ENCODE data around the gene PHC1. TPM values are rescaled to one million over a fixed set of nuclear protein-coding genes. Genes with fewer than 3 reads are reported as not detected.

The PHC1 gene
- total RNA-seq, 4 donors from 2014 or later: 22.7 to 52.0 (median 42.1) TPM

- no peak for TF ChIP-seq EP300 (IDR thresholded peaks at IDR 0.05)
- no peak for TF ChIP-seq POLR2AphosphoS5 (IDR thresholded peaks at IDR 0.05)
- no peak for TF ChIP-seq CTCF (IDR thresholded peaks at IDR 0.05)
- no peak for TF ChIP-seq POLR2A (IDR thresholded peaks at IDR 0.05)
- Histone ChIP-seq H3K4me1 (no peaks in the 10 kb centered on the region), H3K9me3 (no peaks in the 10 kb centered on the region), H3K27ac (no peak overlapping the region), H3K27me3 (no peaks in the 10 kb centered on the region), H3K4me3 (no peak overlapping the region), H3K36me3 (peaks cover 0 to 17% of the 10 kb centered on the region in 2 donors)
- ATAC-seq: no peak
- 91 to 92% methylated on average over 2 of the region's 2 CpGs for WGBS, 2 donors (ENCODE audit: low coverage in 1 of 2)
These were observed 45.9 kb downstream of the PHC1 start for GRCh38 chr12:8960176-8960575.

DNA sequence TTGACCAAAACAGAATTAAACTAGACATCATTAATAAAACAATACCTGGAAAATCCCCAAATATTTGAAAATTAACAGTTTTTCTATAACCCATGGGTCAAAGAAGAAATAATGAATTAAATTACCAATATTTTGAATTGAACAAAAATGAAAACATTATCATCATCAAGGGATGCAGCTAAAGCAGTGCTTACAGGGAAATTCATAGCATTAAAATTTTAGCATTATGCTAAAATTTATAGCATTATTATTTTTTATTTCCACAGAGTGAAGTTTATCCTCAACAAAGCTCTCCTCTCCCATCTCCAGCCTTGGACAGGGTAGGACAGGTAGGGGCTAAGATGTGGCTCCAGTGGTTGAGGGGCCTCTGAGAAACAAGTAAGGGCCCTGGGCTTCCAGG, 54.5 kb downstream of the PHC1 start:
- no peak overlapping the region for H3K27ac ChIP-seq
- H3K27me3 ChIP-seq: no peaks in the 10 kb centered on the region
- no peak overlapping the region for H3K4me3 ChIP-seq
- H3K36me3 ChIP-seq: no peaks in the 10 kb centered on the region
- peaks cover 0 to 39% (median 0%) of the 10 kb centered on the region in 3 donors for H3K9me3 ChIP-seq
- TF ChIP-seq EP300 (IDR thresholded peaks at IDR 0.05): no peak
- TF ChIP-seq CTCF (IDR thresholded peaks at IDR 0.05): no peak
- TF ChIP-seq POLR2AphosphoS5 (IDR thresholded peaks at IDR 0.05): no peak
- no peak for TF ChIP-seq POLR2A (IDR thresholded peaks at IDR 0.05)
- H3K4me1 ChIP-seq: no peaks in the 10 kb centered on the region
- no peak for ATAC-seq

GRCh38 chr12:8969861-8970411, 55.6 kb downstream of the PHC1 start:
- ATAC-seq: no peak
- TF ChIP-seq POLR2AphosphoS5 (IDR thresholded peaks at IDR 0.05) (no peak), POLR2A (IDR thresholded peaks at IDR 0.05) (no peak), EP300 (IDR thresholded peaks at IDR 0.05) (no peak), CTCF (IDR thresholded peaks at IDR 0.05) (no peak)
- Histone ChIP-seq H3K9me3 (peaks cover 0 to 50% (median 0%) of the 10 kb centered on the region in 3 donors), H3K4me3 (no peak overlapping the region), H3K4me1 (no peaks in the 10 kb centered on the region), H3K27ac (no peak overlapping the region), H3K36me3 (no peaks in the 10 kb centered on the region), H3K27me3 (no peaks in the 10 kb centered on the region)
- 15 to 61% methylated on average over 1 to 2 of the region's 2 CpGs for WGBS, 2 donors (ENCODE audit: low coverage in 1 of 2)

DNA sequence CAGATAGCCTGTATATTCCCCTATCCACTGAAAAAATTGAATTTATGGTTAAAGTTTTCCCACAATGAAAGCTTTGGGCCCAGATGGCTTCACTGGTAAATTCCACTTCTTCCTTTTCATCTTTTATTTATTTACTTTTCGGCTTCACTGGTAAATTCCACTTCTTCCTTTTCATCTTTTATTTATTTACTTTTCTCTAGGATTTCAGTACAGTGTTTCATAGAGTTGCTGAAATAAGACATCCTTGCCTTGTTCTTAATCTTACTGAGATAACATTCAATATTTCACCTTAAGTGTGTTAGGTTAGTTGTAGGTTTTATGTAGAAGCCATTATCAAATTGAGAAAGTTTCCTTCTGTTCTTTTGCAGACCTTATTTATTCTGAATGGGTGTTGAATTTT, 56.1 kb downstream of the PHC1 start:
- ATAC-seq: no peak
- WGBS, 2 donors (ENCODE audit: low coverage in 1 of 2): 57% methylated on average over 1 of the region's 1 CpG; no CpG with 5 or more reads in 1 of the 2 donors
- Histone ChIP-seq H3K27ac (no peak overlapping the region), H3K9me3 (peaks cover 0 to 55% (median 0%) of the 10 kb centered on the region in 3 donors), H3K36me3 (no peaks in the 10 kb centered on the region), H3K27me3 (no peaks in the 10 kb centered on the region), H3K4me1 (no peaks in the 10 kb centered on the region), H3K4me3 (no peak overlapping the region)
- TF ChIP-seq EP300 (IDR thresholded peaks at IDR 0.05) (no peak), POLR2A (IDR thresholded peaks at IDR 0.05) (no peak), CTCF (IDR thresholded peaks at IDR 0.05) (no peak)

- no peak for ATAC-seq
- H3K4me3 ChIP-seq: no peak overlapping the region
- no peak overlapping the region for H3K27ac ChIP-seq
- peaks cover 0 to 50% (median 0%) of the 10 kb centered on the region in 3 donors for H3K9me3 ChIP-seq
- no peaks in the 10 kb centered on the region for H3K4me1 ChIP-seq
- no peak for TF ChIP-seq POLR2A (IDR thresholded peaks at IDR 0.05)
- TF ChIP-seq EP300 (IDR thresholded peaks at IDR 0.05): no peak
- TF ChIP-seq POLR2AphosphoS5 (IDR thresholded peaks at IDR 0.05): no peak
- TF ChIP-seq CTCF (IDR thresholded peaks at IDR 0.05): no peak
- H3K36me3 ChIP-seq: peaks cover 0 to 5% of the 10 kb centered on the region in 2 donors
- H3K27me3 ChIP-seq: no peaks in the 10 kb centered on the region
- 93% methylated on average over 3 of the region's 3 CpGs; no CpG with 5 or more reads in 1 of the 2 donors for WGBS, 2 donors (ENCODE audit: low coverage in 1 of 2)
These were observed 65.8 kb downstream of the PHC1 start for GRCh38 chr12:8980137-8980536.
